GM18520 (cell line): ENCODE measurements around the gene ETS1.

Experiments
- ATAC-seq: cut with Tn5 transposase; IDR thresholded peaks from one replicate; pipeline ENCODE4 v1.9.1; 2021; ENCODE audit not compliant: unreplicated experiment

Gene ETS1

DNA sequence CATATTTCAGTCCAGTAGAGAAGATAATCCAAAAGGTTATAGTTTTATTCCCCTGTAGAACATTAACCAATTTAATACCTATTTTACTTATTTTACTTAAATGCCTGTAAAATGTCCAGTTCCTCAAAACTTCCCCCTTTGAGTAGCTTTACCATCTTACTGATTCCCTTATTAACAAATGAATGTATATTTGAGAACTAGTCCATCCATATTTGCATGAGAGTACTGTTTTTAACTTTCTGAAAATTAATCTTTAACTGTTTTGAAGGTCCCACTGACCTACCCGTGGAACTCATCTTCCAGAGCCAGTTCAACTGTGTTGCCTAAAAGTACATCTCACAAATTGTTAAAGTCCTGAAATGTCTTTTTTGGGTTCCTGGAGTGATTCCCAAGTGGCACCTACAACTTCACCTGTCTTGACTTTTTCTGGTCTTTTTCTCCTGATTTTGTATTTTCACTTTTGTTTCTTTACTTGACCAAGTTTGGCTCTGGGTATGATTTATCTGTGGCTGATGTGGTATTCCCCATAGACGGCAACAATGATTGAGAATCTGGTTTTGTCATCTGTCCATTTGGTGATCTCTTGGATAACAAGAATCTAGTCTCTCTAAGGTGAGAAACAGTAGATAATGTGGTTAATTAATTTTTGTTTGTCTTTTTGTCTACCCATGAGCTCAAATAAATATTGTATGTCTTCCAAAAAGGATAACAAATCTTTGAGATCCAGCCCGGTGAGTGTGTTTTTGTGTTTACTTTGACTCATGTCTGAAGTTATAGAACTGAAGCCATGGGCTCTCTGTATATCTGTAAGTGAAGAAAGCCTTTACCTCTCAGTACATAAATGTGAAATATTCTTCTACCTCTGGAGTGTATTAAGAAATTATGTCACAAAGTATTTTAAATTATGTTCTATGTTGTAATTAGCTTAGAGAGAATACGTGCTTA lies 174.2 kb downstream of the ETS1 start:
- peak; percentile 69 for ATAC-seq

DNA sequence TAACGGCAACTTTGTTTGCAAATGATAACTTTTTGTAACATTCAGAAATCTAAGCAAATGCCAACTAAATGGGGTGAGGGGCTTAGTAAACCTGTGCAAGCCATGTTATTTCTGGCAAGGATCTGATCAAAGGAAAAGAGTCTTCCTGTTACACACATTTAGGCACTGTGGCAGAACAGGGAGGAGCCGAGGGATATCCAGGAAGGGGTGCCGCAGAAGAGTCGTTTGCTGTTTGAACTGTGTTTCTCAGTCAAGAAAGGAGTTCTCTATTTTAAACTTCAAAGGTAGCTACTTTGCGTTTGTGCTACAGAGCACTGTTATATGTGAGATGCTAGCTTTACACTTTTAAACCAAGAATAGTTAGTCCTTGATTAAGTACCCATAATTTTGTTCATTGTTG lies 175.5 kb downstream of the ETS1 start:
- ATAC-seq, result no peak

DNA sequence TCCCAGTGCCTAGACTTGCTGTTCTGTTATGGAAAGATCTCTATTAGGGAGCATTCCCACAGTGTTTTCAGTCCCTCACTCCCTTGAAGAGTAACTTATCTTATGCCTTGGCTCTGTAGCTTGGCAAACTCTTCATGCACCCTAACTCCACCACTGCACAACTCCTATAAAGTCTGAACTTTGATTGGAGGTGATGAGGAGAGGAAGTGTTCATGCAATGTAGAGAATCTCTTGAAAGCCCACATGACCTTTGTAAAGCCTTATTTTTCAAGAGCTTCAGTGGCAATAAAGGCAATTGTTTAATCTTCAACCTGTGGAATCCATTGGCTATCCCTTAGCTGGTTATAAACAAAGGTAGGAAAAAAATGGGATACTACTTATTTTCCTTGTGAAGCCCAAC lies 176.2 kb downstream of the ETS1 start:
- no peak for ATAC-seq

DNA sequence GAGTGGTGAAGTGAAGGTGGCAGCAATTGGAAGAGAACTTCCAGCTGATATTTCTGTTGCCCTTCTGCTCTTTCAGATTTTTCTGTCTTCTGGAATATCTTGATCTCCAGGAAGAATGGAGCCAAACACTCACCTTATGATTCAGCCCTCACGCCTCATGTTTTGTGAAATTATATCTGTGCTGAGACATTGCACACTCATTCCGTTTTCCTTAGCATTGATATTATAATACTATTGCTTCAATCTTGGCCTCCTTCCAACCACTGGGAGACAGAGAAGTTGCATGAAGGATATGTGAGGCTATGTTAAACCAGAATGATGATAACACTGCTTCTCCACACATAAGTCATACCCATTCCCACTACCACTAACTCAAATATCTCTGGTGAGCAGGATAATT lies 177.9 kb downstream of the ETS1 start:
- no peak for ATAC-seq
